ENCODE results near the gene ZNF789.

DNA sequence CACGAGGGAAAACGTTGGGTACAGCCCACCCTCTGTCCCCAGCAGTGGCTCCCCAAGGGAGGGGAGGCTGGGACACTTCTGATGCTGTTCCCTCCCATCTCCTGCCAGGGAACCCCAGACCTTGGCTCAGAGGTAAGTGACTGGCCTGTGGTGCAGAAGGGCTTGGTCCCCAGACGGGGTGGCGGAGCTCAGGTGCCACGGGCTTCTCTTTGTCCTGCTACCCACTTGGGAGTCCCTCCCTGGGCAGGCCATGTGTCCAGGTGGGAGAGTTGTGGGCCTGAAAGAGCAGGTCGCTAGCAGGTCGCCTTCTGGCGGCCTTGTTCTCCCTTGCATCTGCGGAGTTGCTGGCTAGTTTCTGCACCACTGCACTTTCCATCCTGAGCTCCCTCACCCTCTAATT, 16.8 kb upstream of the ZNF789 start:
- TF ChIP-seq CTCF (conservative IDR thresholded peaks at IDR 0.05) (no peak), ZFX (IDR thresholded peaks at IDR 0.05) (no peak)
